K562 (cell line): Measurements from ENCODE around the gene PRPSAP1. TPM values are rescaled to one million over a fixed set of nuclear protein-coding genes. Genes with fewer than 3 reads are reported as not detected.

Source experiments
- BCOR ChIP-seq: fragments of 450-650 bp; IDR thresholded peaks from 2 replicates; pipeline ENCODE4 v1.6.1; 2016
- BRF2 ChIP-seq: IDR thresholded peaks from 3 replicates; pipeline ENCODE4 v1.6.1; 2011; ENCODE audit warnings: borderline replicate concordance, mild to moderate bottlenecking; ENCODE audit not compliant: insufficient read length, insufficient read depth
- DMBX1 ChIP-seq: fragments of 250-450 bp; sonication (Bioruptor Pico); IDR thresholded peaks from 2 replicates; pipeline ENCODE4 v1.8.0; 2022; ENCODE audit warnings: inconsistent platforms, mild to moderate bottlenecking, moderate library complexity, borderline replicate concordance
- E2F1 ChIP-seq: sonication (generic); formaldehyde crosslinking; IDR thresholded peaks from 2 replicates; pipeline ENCODE4 v1.8.1; 2023; ENCODE audit warnings: mild to moderate bottlenecking, missing genetic modification reagents, moderate library complexity
- FIP1L1 ChIP-seq: fragments of 200-400 bp; formaldehyde crosslinking; IDR thresholded peaks from 2 replicates; pipeline ENCODE4 v1.6.1; 2018; ENCODE audit warnings: mild to moderate bottlenecking, low read depth, low read length; ENCODE audit not compliant: poor library complexity, severe bottlenecking
- GABPB2 ChIP-seq: fragments of 250-450 bp; sonication (Bioruptor Pico); conservative IDR thresholded peaks from 2 replicates; pipeline ENCODE4 v1.5.1; 2021; ENCODE audit warnings: mild to moderate bottlenecking
- NCOA4 ChIP-seq: fragments of 450-650 bp; IDR thresholded peaks from 2 replicates; pipeline ENCODE4 v1.6.1; 2018; ENCODE audit warnings: mild to moderate bottlenecking; ENCODE audit not compliant: partially characterized antibody
- NEUROD1 ChIP-seq: fragments of 150-350 bp; IDR thresholded peaks from 2 replicates; pipeline ENCODE4 v1.6.1; 2014; ENCODE audit warnings: borderline replicate concordance, low read length, low read depth; ENCODE audit not compliant: partially characterized antibody
- NFIC ChIP-seq: fragments of 450-650 bp; IDR thresholded peaks from 2 replicates; pipeline ENCODE4 v1.6.1; 2017; ENCODE audit warnings: mild to moderate bottlenecking, inconsistent platforms
- NR0B1 ChIP-seq: fragments of 450-650 bp; IDR thresholded peaks from one replicate; pipeline ENCODE4 v1.6.1; 2018; ENCODE audit warnings: mild to moderate bottlenecking, moderate library complexity; ENCODE audit not compliant: partially characterized antibody
- PHF20 ChIP-seq: fragments of 450-650 bp; IDR thresholded peaks from 2 replicates; pipeline ENCODE4 v1.6.1; 2018; ENCODE audit not compliant: partially characterized antibody
- SMARCC2 ChIP-seq: fragments of 450-650 bp; IDR thresholded peaks from 2 replicates; pipeline ENCODE4 v1.6.1; 2017; ENCODE audit warnings: antibody characterized with exemption, moderate library complexity, mild to moderate bottlenecking, low read depth
- SPI1 ChIP-seq: IDR thresholded peaks from 2 replicates; pipeline ENCODE4 v1.6.1; 2011; ENCODE audit warnings: low read depth, low read length, control low read depth, borderline replicate concordance
- SRSF3 ChIP-seq: fragments of 200-400 bp; formaldehyde crosslinking; IDR thresholded peaks from 2 replicates; pipeline ENCODE4 v1.6.1; 2016; ENCODE audit warnings: mild to moderate bottlenecking, low read length, moderate library complexity; ENCODE audit not compliant: insufficient read depth
- ZNF224 ChIP-seq: sonication (generic); formaldehyde crosslinking; IDR thresholded peaks from 2 replicates; pipeline ENCODE4 v1.8.0; 2022; ENCODE audit warnings: mild to moderate bottlenecking, missing genetic modification reagents
- ZNF263 ChIP-seq: sonication (generic); formaldehyde crosslinking; IDR thresholded peaks from 2 replicates; pipeline ENCODE4 v1.8.0; 2022; ENCODE audit warnings: mild to moderate bottlenecking, missing genetic modification reagents, borderline replicate concordance
- ZNF280B ChIP-seq: fragments of 250-450 bp; sonication (Bioruptor Pico); IDR thresholded peaks from 2 replicates; pipeline ENCODE4 v1.5.1; 2021; ENCODE audit warnings: mild to moderate bottlenecking
- ZNF511 ChIP-seq: sonication (generic); formaldehyde crosslinking; IDR thresholded peaks from 2 replicates; pipeline ENCODE4 v1.8.0; 2022; ENCODE audit warnings: mild to moderate bottlenecking, missing genetic modification reagents
- ZNF639 ChIP-seq, 2 experiments: fragments of 200-800 bp in 1 of 2; sonication (Bioruptor generic) in 1 of 2; sonication (generic) in 1 of 2; formaldehyde crosslinking in 1 of 2; IDR thresholded peaks in 1 of 2; conservative IDR thresholded peaks in 1 of 2; 2 replicates each; pipeline versions ENCODE4 v1.5.0 to v1.6.1; 2016 to 2020; ENCODE audit warnings: missing compliant biosample characterization in 1 of 2, missing genetic modification characterization in 1 of 2, missing genetic modification reagents in 1 of 2
- polyA plus RNA-seq, 8 experiments: library from polyadenylated mRNA; depleted of rRNA in 4 of 8; stranded (reverse) in 5 of 8; unstranded in 3 of 8; fragments of >200 nt; fragmentation: Nextera tagmentation in 2 of 8; fragmentation: Illumina TruSeq in 1 of 8; extraction: Ambion mirVana in 2 of 8; extraction: Trizol in 1 of 8; gene quantifications; 2 replicates each; pipeline versions ENCODE4 v1.2.1 to v1.2.3, GENCODE V29; 2011 to 2014; ENCODE audit warnings: inconsistent platforms in 1 of 8, missing spikeins in 1 of 8
- total RNA-seq, 7 experiments: library from RNA; depleted of rRNA in 6 of 7; stranded (reverse); fragments of >200 nt in 6 of 7; fragmentation: Illumina TruSeq in 2 of 7; extraction: Trizol in 2 of 7; gene quantifications; 2 replicates each; pipeline versions ENCODE4 v1.2.1 to v1.2.3, GENCODE V29; 2011 to 2021; ENCODE audit warnings: low replicate concordance in 1 of 7

Gene PRPSAP1
- total and polyA plus RNA-seq, 9 of the 15 experiments (the other 6 are each of a cell fraction or from before 2014, with no cell fraction given), result 21.9 to 77.1 (median 40.8) TPM

- TF ChIP-seq GABPB2 (CRISPR knock-in tag) (no peak), DMBX1 (CRISPR knock-in tag) (no peak), SMARCC2 (no peak), ZNF639 (CRISPR knock-in tag; conservative IDR thresholded peaks at IDR 0.05 in 1 of 2, IDR thresholded peaks at IDR 0.05 in 1 of 2) (no peak), ZNF263 (CRISPR knock-in tag) (no peak), PHF20 (no peak), NCOA4 (no peak), ZNF224 (CRISPR knock-in tag) (no peak), NFIC (no peak; the same call in 1 of the 2 replicates), NEUROD1 (no peak), BRF2 (no peak), NR0B1 (no peak), ZNF280B (CRISPR knock-in tag) (no peak), BCOR (no peak), E2F1 (no peak), SRSF3 (no peak), SPI1 (no peak), ZNF511 (CRISPR knock-in tag) (no peak; the same call in 1 of the 2 replicates), FIP1L1 (no peak)
Observed at GRCh38 chr17:76384987-76385891, 31.5 kb upstream of the PRPSAP1 start (continued).
